Neural progenitor cell (in vitro differentiated cells): ENCODE results near the gene RGL4.

Source experiments
- EZH2 ChIP-seq: fragments of 200-600 bp; sonication (generic); IDR thresholded peaks from 2 replicates; pipeline ENCODE4 v1.6.1; 2017; ENCODE audit warnings: antibody characterized with exemption, mild to moderate bottlenecking, moderate library complexity
- EZH2phosphoT487 ChIP-seq: fragments of 200-600 bp; sonication (generic); IDR thresholded peaks from 2 replicates; pipeline ENCODE4 v1.6.1; 2017; ENCODE audit warnings: antibody characterized with exemption
- TF ChIP-seq, protein P1 (sequence below): fragments of 200-600 bp; sonication (generic); IDR thresholded peaks from 2 replicates; pipeline ENCODE4 v1.5.1; 2017; ENCODE audit warnings: antibody characterized with exemption, mild to moderate bottlenecking

DNA sequence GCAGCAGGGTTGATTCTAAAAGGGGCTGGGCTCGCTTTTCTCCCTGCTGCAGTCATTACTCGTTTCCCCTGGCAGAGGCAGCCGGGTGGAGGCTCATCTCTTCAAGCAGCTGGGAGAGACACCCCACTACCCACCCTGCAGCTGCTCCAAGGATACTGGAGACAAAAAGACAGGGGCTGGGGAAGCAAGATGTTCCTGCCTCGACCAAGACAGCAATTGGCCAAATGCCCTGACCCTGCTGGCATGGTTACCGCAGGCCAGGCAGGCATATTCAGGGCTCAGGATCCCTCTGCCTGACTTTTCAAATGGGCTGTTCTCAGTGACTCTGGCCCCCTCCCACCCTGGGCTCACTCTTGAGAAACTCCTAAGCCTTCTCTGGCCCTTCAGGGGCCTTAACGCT is 6.8 kb upstream of the RGL4 start:
- TF ChIP-seq, protein P1, sequence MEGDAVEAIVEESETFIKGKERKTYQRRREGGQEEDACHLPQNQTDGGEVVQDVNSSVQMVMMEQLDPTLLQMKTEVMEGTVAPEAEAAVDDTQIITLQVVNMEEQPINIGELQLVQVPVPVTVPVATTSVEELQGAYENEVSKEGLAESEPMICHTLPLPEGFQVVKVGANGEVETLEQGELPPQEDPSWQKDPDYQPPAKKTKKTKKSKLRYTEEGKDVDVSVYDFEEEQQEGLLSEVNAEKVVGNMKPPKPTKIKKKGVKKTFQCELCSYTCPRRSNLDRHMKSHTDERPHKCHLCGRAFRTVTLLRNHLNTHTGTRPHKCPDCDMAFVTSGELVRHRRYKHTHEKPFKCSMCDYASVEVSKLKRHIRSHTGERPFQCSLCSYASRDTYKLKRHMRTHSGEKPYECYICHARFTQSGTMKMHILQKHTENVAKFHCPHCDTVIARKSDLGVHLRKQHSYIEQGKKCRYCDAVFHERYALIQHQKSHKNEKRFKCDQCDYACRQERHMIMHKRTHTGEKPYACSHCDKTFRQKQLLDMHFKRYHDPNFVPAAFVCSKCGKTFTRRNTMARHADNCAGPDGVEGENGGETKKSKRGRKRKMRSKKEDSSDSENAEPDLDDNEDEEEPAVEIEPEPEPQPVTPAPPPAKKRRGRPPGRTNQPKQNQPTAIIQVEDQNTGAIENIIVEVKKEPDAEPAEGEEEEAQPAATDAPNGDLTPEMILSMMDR, result no peak
- TF ChIP-seq EZH2 (no peak), EZH2phosphoT487 (no peak)
